NCI-H2029 (cell line): ENCODE measurements around the gene GLI1.
"Not testable (repeated sequence)": the region's sequence is repeated elsewhere in the genome, so short reads cannot be mapped to it uniquely, and the experiment has no call there.

Source experiments
- DNase-seq: peaks from one replicate; lab custom pipeline; 2025; lab: John Stamatoyannopoulos, UW

The GLI1 gene

GRCh38 chr12:57476162-57476992, 16.8 kb downstream of the GLI1 start:
- DNase-seq, result no peak

GRCh38 chr12:57476993-57477709, 17.6 kb downstream of the GLI1 start:
- DNase-seq, result no peak

GRCh38 chr12:57477710-57478681, 18.4 kb downstream of the GLI1 start:
- no peak for DNase-seq

- no peak for DNase-seq
These were observed 19.4 kb downstream of the GLI1 start for GRCh38 chr12:57479043-57479375.

GRCh38 chr12:57479376-57480115, 20.0 kb downstream of the GLI1 start, which contains the start of gene ARHGAP9:
Gene ARHGAP9 (minus strand): TSS chr12:57479866. CDS start chr12:57479406, 460 bp downstream.
- no peak for DNase-seq

- DNase-seq, result no peak
These were observed 22.1 kb downstream of the GLI1 start for GRCh38 chr12:57481671-57482070.

- DNase-seq, result no peak
These were observed 23.9 kb downstream of the GLI1 start for GRCh38 chr12:57483466-57483865.

GRCh38 chr12:57485695-57486094, 26.1 kb downstream of the GLI1 start:
- no peak for DNase-seq

GRCh38 chr12:57487055-57487596, 27.5 kb downstream of the GLI1 start:
- no peak for DNase-seq

- DNase-seq, result peak; percentile 99
These were observed 28.2 kb downstream of the GLI1 start, which contains the start of gene MARS1 for GRCh38 chr12:57487597-57488401. Gene MARS1 (plus strand): TSS chr12:57488068. CDS start chr12:57488091, 23 bp downstream.

GRCh38 chr12:57488402-57489156, 29.0 kb downstream of the GLI1 start:
- no peak for DNase-seq

GRCh38 chr12:57489157-57489641, 29.6 kb downstream of the GLI1 start:
- DNase-seq, result no peak

- DNase-seq, result no peak
These were observed 30.5 kb downstream of the GLI1 start for GRCh38 chr12:57490126-57490525.

GRCh38 chr12:57491393-57492280, 32.1 kb downstream of the GLI1 start:
- no peak for DNase-seq

- DNase-seq, result not testable (repeated sequence)
These were observed 35.6 kb downstream of the GLI1 start for GRCh38 chr12:57495051-57495701.

- DNase-seq, result no peak
These were observed 37.2 kb downstream of the GLI1 start for GRCh38 chr12:57496822-57497221.

GRCh38 chr12:57497223-57498131, 37.9 kb downstream of the GLI1 start:
- DNase-seq, result no peak
